GM15510 (cell line): ENCODE data around the gene TRIO.

Experiments
- POLR2A ChIP-seq: IDR thresholded peaks from 3 replicates; pipeline ENCODE4 v1.6.1; 2011; ENCODE audit warnings: borderline replicate concordance; ENCODE audit not compliant: insufficient read length; ENCODE audit errors: extremely low read depth

Gene TRIO

DNA sequence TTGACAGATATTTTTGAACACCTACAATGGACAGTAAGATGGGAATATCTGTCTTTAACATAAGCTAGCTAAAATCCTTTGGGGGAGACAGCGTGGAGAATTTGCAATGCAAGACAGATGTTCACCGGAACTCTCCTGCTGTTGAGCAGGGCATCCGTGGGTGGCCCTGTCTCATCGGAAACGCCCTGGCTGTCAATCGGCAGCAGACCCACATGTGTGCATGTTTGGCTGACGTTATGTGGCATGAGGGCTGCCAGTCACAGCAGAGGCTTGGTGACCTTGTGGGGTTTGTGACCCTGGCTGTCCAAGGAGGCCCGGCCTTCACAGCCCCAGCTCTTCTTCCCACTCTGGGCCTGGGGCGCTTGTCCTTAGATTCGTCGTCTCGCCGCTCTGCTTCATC lies 308.7 kb downstream of the TRIO start:
- no peak for TF ChIP-seq POLR2A

DNA sequence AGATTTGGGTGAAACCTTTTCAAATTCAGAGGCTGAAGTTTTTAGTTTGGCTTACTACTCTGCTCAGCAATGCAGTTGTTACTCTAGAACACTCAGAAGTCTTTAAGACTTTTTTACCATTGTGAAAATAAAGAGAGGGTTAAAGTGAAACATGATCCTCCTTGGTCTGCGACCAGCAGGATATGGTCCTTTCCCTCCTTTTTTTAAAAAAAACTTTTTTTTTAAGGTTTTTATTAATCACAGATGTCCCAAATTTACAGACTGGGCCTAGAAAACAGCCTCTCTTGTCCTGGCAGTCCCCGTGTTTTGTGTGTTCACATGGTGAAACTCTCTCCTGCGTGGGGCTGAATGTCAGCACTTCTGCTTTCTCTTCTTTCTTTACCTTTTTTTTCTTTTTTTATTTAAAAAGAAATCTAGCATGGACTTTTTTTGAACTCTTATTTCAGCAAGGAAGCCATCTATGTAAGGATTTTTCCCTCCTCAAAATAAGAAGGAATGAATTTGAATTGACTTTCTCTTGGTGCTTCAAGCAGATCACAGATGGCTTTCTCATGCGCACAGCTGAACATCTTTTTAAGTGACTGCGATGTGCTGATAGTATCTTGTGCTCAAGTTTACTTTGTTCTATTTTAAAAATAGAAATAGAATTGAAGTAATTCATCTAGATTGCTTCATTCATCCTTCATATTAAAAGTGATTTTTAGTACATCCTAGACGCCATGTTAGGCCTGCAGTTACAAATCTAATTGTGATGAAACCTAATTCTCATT lies 309.7 kb downstream of the TRIO start:
- no peak for TF ChIP-seq POLR2A

DNA sequence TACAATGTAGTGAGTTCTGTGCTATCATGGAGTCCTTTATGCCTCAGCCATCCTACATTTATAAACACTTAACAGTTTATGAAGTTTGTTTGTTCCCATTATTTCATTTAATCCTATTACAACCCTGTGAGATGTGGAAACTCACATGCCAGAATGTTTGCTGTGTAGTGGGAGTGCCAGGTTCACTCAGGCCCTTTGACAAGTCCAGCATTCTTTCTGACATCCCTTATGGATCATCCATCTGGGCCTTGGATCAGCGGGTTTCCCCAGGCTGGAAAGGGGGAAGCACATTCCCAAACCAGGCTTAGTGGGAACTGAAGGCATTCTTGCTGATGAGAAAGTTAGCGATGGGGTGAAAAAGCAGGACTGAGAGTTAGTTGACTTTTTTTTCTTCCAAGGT lies 310.3 kb downstream of the TRIO start:
- no peak for TF ChIP-seq POLR2A

DNA sequence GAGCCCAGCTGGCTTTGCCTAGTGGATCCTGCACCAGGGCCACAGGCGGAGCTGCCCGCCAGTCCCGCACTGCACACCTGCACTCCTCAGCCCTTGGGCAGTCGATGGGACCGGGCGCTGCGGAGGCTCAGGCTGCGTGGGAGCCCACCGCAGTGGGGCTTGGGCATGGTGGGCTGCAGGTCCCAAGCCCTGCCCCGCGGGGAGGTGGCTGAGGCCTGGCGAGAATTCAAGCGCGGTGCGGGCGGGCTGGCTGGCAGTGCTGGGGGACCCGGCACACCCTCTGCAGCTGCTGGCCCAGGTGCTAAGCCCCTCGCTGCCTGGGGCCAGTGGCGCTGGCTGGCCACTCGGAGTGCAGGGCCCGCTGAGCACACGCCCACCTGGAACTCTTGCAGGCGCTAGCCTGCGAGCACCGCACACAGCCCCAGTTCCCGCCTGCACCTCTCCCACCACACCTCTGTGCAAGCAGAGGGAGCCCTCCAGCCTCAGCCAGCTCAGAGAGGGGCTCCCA lies 312.7 kb downstream of the TRIO start:
- TF ChIP-seq POLR2A = no peak

DNA sequence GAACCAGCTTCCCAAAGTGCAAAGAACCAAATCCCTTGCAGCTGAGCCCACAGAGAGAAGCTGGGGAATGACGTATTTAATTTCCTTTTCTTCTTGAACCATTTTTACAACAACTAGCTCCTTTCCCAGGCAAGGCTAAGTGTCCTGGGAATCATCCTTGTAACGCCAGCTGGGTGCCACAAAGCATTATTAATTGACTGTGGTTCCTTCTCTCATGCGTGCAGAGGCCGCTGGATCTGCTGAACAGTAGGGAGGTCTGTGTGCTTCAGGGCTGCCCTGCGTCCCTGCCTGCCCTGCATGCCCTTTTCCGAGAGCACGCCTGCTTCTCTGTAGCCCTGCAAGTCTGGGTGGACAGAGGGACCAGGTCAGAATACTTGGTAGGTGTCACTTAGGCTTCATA lies 314.3 kb downstream of the TRIO start:
- no peak for TF ChIP-seq POLR2A

DNA sequence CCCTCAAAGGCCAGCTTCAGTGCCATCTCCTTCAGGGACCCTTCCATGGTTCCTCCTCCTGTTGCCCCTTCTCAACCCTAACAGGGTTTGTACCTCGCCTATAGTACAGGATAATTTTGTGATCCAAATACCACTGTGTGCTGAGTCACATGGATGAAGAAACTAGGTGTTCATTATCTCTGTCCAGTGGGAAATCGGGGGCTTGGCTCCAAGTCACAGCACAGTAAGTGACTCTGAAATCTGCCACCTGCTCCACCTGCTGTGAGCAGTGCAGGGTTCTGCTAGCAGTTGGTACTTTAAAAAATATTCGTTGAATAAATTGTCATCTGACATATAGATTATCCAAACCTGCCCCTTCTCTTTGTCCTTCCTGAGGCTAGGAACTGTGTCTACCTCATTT lies 315.3 kb downstream of the TRIO start:
- no peak for TF ChIP-seq POLR2A

DNA sequence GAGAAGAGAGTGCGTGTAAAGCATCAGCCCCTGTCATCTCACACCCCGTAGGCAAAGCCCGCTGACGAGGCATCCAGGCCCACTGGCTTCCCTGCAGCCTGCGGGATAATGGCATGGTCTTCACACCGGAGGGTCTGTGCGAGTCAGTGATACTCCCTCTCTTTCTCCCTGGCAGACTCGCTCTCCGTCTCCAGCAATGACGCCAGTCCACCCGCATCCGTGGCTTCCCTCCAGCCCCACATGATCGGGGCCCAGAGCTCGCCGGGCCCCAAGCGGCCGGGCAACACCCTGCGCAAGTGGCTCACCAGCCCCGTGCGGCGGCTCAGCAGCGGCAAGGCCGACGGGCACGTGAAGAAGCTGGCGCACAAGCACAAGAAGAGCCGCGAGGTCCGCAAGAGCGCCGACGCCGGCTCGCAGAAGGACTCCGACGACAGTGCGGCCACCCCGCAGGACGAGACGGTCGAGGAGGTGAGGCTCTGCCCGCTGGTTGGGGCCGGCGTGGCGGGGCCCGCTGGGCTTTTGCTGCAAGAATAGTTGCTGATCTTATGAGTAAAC lies 317.8 kb downstream of the TRIO start:
- TF ChIP-seq POLR2A = no peak

DNA sequence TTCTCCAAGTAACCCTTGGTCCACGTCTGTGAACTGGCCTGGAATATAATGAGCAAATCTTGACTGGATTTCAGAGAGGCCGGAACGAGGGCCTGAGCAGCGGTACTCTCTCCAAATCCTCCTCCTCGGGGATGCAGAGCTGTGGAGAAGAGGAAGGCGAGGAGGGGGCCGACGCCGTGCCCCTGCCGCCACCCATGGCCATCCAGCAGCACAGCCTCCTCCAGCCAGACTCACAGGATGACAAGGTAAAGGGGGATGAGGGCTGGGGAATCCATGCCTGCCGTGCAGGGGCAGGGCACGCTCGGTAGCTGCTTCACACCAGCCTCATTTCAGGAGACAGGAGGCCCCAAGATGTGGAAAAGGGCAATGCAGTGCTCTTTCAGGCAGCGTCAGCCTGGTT lies 319.5 kb downstream of the TRIO start:
- TF ChIP-seq POLR2A = no peak

DNA sequence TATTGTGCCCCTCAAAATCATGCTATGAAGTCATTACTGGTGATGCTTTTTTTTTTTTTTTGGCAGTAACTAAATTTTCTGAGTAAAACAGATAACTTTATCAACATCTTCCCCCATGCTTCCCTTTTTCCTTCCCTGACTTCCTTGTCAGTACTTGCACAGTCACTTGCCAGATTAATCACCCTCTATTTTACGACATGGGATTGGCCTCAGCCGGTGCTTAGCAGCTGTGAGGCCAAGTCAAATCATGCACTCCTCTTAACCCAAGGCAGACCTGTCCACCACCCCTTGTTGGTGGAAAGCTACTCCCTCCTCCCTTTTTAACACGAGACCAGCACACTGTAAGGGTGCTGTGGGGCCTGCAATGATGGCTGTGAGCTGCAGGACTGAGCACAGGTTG lies 320.5 kb downstream of the TRIO start:
- TF ChIP-seq POLR2A = no peak

DNA sequence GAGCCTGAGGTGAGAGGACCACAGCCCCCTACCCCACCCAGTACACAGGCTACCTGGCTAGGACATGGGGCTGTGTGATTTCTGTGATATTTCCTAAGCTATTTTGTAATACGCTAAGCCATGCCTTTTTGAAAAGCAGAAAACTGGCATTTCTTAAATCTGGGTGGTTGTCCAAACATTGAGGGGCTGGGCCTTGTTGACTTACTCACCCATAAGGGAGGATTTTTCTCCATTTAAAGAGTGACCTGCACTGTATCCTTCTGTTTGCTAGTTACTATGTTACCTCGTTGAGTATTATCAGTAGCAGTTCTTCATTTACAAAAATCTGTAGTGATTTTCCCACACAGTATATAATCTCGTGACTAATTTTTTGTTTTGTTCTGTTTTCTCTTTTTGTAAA lies 321.0 kb downstream of the TRIO start:
- no peak for TF ChIP-seq POLR2A

DNA sequence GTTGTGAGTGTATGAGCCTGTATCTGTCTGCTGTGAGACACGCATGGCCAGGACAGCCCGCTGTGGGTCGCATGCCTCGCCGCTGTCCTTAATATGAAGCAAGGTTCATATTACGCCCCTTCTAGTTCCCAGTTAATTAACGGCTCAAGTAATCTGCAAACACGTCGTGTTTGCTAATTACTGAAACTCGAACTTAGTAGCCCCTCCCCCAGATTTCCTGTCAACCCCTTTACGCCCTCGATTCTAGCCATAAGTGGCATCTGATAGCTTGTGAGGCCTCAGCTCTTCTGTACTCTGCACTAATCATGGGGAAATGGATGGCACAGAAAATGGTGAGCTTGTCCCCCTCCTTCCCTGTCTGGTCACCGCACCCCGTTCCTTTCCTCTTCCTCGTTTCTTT lies 321.5 kb downstream of the TRIO start:
- TF ChIP-seq POLR2A = no peak

DNA sequence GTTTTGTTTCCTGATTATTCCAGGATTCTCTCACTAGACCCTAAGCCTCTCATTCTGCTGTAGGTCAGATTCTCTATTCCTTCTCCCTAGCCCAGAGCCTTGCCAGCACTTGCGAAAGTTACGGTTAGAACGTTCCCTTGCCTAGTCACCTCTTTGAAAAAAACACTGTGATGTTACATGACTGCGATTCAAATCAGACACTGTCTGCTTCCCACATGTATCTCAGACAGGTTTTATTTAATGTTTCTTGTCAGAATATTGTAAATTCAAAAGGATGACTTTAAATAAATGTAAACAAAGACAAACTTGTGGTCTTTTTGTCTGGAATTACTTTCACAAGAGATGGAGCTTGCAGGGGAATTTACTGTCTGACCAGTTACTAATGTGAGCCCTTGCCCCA lies 322.0 kb downstream of the TRIO start:
- no peak for TF ChIP-seq POLR2A

DNA sequence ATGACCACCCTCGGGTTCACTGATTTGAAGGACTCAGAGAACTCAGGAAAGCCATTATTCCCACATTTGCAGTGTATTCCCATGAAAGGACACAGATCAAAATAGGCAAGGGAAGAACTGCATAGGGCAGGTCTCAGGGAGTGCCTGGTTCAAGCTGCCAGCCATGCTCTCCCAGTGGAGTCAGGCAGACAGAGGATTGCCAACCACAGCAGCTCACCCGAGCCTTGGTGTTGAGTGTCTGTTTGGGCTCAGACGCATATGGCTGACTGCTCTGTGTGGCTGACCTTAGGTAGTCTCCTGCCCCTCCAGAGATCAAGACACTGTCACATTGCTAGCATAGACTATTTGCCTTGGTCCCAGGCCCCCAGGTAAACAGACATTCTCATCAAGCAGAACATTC lies 322.6 kb downstream of the TRIO start:
- TF ChIP-seq POLR2A = no peak

DNA sequence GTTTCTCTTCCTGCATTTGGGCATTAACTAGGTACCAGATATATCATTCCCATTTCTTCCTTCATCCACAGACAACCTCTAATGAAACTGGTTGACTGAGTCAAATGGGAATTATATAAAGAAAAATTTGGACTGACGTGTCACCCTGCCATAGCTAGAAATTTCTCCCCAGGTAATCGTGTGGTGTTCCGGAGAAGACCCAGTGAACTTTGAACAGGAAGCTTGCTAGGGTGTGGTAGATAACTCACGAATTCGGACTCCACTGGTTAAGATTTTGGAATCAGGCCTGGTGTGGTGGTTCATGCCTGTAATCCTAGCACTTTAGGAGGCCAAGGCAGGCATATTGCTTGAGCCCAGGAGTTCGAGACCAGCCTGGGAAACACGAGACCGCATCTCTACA lies 324.1 kb downstream of the TRIO start:
- TF ChIP-seq POLR2A = no peak

DNA sequence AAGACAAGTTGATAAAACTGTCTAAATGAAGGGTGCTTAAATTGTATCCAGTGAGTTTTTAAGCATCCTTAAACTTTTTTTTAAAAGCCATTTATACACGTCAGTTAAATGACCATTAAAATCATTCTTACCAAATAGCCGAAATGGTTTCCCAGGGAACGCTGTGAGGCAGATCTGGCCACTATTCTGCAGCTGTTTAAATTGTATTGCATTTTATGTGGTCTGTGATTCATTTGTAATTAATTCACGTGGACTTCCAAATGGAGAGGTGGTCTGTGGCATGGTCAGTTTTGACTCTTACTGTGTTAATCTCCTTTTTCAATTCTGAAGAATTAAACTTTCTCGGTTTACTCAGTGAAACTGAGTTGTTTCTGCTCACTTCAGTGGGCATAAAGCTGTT lies 324.7 kb downstream of the TRIO start:
- TF ChIP-seq POLR2A = no peak
